Effector memory CD8-positive, alpha-beta T cell (primary cell): Measurements from ENCODE around the gene FBXO44.
"Not testable (repeated sequence)": the region's sequence is repeated elsewhere in the genome, so short reads cannot be mapped to it uniquely, and the experiment has no call there.

Experiments
- ATAC-seq: fragments of 150-1000 bp; cut with Tn5 transposase; replicated peaks from 2 replicates; pipeline ENCODE4 v1.10.0; 2021; ENCODE audit warnings: mild to moderate bottlenecking, moderate library complexity
- DNase-seq, 3 experiments: peaks; one replicate each; pipeline ENCODE4 v3.0.0; 2021
- H3K27ac Mint-ChIP-seq, 2 donors: one replicate each; pipeline ENCODE4 v1.8.0; 2022; ENCODE audit warnings: mild to moderate bottlenecking in 2 of 2, mixed read lengths in 2 of 2, moderate library complexity in 2 of 2
- H3K27me3 Mint-ChIP-seq, 2 donors: one replicate each; pipeline ENCODE4 v1.8.0; 2022; ENCODE audit warnings: mixed read lengths in 2 of 2
- H3K36me3 Mint-ChIP-seq: one replicate; pipeline ENCODE4 v1.8.0; 2022; ENCODE audit warnings: mild to moderate bottlenecking, moderate library complexity, mixed read lengths; ENCODE audit not compliant: insufficient read depth
- H3K4me1 Mint-ChIP-seq, 2 donors: one replicate each; pipeline ENCODE4 v1.8.0; 2022; ENCODE audit warnings: low read depth in 2 of 2, mixed read lengths in 2 of 2
- H3K4me3 Mint-ChIP-seq, 2 donors: one replicate each; pipeline ENCODE4 v1.8.0; 2022; ENCODE audit warnings: mild to moderate bottlenecking in 2 of 2, mixed read lengths in 2 of 2, moderate library complexity in 2 of 2
- H3K9me3 Mint-ChIP-seq, 2 donors: one replicate each; pipeline ENCODE4 v1.8.0; 2022; ENCODE audit warnings: mixed read lengths in 2 of 2

The FBXO44 gene

DNA sequence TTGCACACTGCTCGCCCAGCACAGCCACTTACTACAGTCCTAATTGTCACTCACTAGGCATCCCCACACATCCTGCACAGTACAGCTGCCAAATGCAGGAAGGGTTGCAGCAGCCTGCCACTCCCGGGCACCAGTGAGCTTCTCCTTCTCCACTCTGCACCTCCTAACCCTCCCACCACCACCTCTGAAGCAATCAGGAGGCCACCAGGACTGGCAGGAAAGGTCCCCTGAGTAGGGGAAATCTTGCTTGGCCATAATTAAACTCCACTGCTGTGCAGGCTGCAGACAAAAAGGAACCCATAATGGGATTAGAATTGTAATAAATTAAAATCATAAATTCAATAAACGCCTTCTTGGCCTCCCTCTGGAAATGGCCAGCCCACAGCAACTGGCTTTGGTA is 32.3 kb upstream of the FBXO44 start:
- Mint-ChIP-seq H3K36me3 (no peaks in the 10 kb centered on the region), H3K27ac (no peak overlapping the region), H3K4me1 (no peaks in the 10 kb centered on the region), H3K4me3 (no peak overlapping the region), H3K9me3 (no peaks in the 10 kb centered on the region), H3K27me3 (peaks cover 58 to 93% of the 10 kb centered on the region in 2 donors)
- DNase-seq, result no peak
- ATAC-seq, result no peak

DNA sequence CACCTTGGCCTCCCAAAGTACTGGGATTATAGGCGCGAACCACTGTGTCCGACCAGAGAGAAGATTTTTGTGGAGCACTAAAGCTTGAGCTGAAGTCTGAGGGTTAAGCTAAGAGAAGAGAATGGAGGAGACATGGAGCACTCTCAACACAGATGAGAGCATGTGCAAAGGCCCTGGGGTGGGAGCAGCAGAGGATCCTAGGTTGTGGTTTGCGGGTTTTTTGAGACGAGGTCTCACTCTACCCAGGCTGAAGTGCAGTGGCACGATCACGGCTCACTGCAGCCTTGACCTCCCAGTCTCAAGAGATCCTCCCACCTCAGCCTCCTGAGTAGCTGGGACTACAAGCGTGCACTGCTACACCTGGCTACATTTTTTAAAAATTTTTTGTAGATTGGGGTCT is 31.0 kb upstream of the FBXO44 start:
- Mint-ChIP-seq H3K4me3 (no peak overlapping the region), H3K4me1 (no peaks in the 10 kb centered on the region), H3K36me3 (no peaks in the 10 kb centered on the region), H3K9me3 (no peaks in the 10 kb centered on the region), H3K27me3 (peaks cover 52 to 94% of the 10 kb centered on the region in 2 donors), H3K27ac (no peak overlapping the region)
- ATAC-seq (no peak), DNase-seq (no peak)

GRCh38 chr1:11626551-11626950 is 28.1 kb upstream of the FBXO44 start:
- no peak overlapping the region for H3K4me3 Mint-ChIP-seq
- no peak for ATAC-seq
- H3K4me1 Mint-ChIP-seq, result peaks cover 0 to under 1% of the 10 kb centered on the region in 2 donors
- DNase-seq, result no peak
- peaks cover 63 to 87% of the 10 kb centered on the region in 2 donors for H3K27me3 Mint-ChIP-seq
- H3K9me3 Mint-ChIP-seq, result no peaks in the 10 kb centered on the region
- H3K36me3 Mint-ChIP-seq, result no peaks in the 10 kb centered on the region
- H3K27ac Mint-ChIP-seq, result no peak overlapping the region

DNA sequence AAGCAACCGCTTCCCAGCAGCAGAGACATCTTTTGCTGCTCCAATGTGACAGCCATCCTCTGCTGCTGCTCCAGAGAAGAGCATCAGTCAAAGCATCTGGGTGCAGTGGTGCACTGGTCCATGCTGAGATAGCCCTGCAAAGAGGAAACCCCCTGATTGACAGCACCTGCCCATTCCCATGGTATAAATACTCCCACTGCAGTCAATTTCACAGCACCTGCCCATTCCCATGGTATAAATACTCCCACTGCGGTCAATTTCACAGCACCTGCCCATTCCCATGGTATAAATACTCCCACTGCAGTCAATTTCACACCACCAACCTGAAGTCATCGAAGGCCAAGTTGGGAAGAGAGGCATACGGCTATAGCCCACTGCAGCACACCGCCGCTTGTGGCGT is 25.9 kb upstream of the FBXO44 start:
- no peaks in the 10 kb centered on the region for H3K9me3 Mint-ChIP-seq
- no peaks in the 10 kb centered on the region for H3K36me3 Mint-ChIP-seq
- peaks cover 0 to 2% of the 10 kb centered on the region in 2 donors for H3K4me1 Mint-ChIP-seq
- ATAC-seq (no peak), DNase-seq (no peak)
- peaks cover 53 to 71% of the 10 kb centered on the region in 2 donors for H3K27me3 Mint-ChIP-seq
- H3K27ac Mint-ChIP-seq, result no peak overlapping the region
- no peak overlapping the region for H3K4me3 Mint-ChIP-seq

GRCh38 chr1:11629184-11630016 is 25.3 kb upstream of the FBXO44 start:
- Mint-ChIP-seq H3K27ac (no peak overlapping the region), H3K36me3 (no peaks in the 10 kb centered on the region), H3K9me3 (no peaks in the 10 kb centered on the region), H3K4me1 (peaks cover 0 to 2% of the 10 kb centered on the region in 2 donors), H3K4me3 (no peak overlapping the region), H3K27me3 (peaks cover 53 to 75% of the 10 kb centered on the region in 2 donors)
- ATAC-seq, result no peak
- no peak for DNase-seq

DNA sequence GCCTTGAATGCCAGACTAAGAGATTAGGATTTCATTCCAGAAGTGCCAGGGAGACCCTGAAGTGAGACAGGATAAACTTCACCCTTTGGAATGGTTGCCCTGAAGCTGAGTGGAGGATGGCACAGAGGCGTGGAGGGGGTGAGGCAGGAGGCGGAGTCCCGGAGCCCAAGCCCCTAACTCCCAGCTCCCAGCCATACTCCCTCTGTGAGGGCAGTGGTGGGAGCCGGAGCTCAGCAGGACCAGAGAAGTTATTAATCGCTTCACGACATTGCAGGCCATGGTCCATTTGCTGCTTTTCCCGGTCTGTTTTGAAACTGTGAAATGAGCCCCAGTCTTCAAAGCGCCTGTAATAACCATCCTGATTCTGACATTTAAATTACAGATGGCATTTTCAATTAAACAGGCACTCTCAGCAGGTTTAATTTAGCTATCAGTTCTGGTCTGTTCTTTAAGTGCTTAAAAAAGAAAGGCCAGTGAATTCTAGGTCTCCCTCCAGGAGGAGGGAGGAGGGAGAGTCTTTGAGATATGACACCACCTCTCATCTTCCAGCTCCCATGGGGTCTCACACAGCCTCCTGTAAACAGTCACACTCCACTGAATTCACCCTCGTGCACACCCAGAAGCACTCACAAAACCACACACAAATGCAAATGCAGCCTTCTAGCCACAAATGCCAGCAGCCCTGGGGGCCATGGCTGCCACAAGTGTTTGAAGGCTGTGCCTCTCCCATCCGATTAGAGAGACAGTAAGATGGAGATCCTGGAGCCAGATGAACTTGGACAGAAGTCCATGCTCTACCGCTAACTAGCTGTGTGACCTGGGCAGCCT is 20.1 kb upstream of the FBXO44 start:
- no peak for ATAC-seq
- no peak overlapping the region for H3K4me3 Mint-ChIP-seq

GRCh38 chr1:11638121-11638520 is 16.6 kb upstream of the FBXO44 start:
- ATAC-seq, result no peak
- H3K27me3 Mint-ChIP-seq, result peaks cover 26 to 47% of the 10 kb centered on the region in 2 donors
- DNase-seq, result no peak
- H3K4me3 Mint-ChIP-seq, result no peak overlapping the region
- H3K9me3 Mint-ChIP-seq, result no peaks in the 10 kb centered on the region
- no peak overlapping the region for H3K27ac Mint-ChIP-seq
- H3K4me1 Mint-ChIP-seq, result peaks cover 0 to 2% of the 10 kb centered on the region in 2 donors
- no peaks in the 10 kb centered on the region for H3K36me3 Mint-ChIP-seq

More for the DNA sequence above, 20.1 kb upstream of the FBXO44 start:
- no peak overlapping the region for H3K27ac Mint-ChIP-seq
- DNase-seq, result no peak
- peaks cover 0 to 2% of the 10 kb centered on the region in 2 donors for H3K4me1 Mint-ChIP-seq
- H3K36me3 Mint-ChIP-seq, result no peaks in the 10 kb centered on the region
- H3K27me3 Mint-ChIP-seq, result peaks cover 40 to 64% of the 10 kb centered on the region in 2 donors
- H3K9me3 Mint-ChIP-seq, result no peaks in the 10 kb centered on the region

DNA sequence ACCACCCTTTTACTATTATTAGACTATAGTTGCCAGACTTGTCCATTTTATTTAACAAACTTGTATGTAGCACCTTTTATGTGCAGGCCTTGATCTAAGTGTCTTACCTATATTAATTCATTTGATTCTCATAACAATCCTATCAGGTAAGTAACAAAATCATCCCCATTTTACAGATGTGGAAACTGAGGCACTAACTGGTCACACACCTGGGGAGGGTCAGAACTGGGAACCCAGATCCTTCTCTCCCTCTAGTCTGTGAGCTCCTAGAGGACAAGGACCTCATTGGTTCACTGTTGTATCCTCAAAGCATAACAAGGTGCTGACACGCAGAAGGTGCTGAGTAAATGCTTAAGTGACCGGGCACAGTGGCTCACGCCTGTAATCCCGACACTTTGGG is 15.3 kb upstream of the FBXO44 start:
- Mint-ChIP-seq H3K27ac (no peak overlapping the region), H3K9me3 (no peaks in the 10 kb centered on the region), H3K4me3 (no peak overlapping the region), H3K4me1 (peaks cover 0 to 2% of the 10 kb centered on the region in 2 donors), H3K27me3 (peaks cover 26 to 39% of the 10 kb centered on the region in 2 donors), H3K36me3 (no peaks in the 10 kb centered on the region)
- ATAC-seq, result no peak
- no peak for DNase-seq

GRCh38 chr1:11640101-11640500 is 14.6 kb upstream of the FBXO44 start:
- H3K4me3 Mint-ChIP-seq, result no peak overlapping the region
- peaks cover 0 to 2% of the 10 kb centered on the region in 2 donors for H3K4me1 Mint-ChIP-seq
- DNase-seq (no peak), ATAC-seq (no peak)
- peaks cover 20 to 37% of the 10 kb centered on the region in 2 donors for H3K27me3 Mint-ChIP-seq
- no peak overlapping the region for H3K27ac Mint-ChIP-seq
- no peaks in the 10 kb centered on the region for H3K36me3 Mint-ChIP-seq
- no peaks in the 10 kb centered on the region for H3K9me3 Mint-ChIP-seq

DNA sequence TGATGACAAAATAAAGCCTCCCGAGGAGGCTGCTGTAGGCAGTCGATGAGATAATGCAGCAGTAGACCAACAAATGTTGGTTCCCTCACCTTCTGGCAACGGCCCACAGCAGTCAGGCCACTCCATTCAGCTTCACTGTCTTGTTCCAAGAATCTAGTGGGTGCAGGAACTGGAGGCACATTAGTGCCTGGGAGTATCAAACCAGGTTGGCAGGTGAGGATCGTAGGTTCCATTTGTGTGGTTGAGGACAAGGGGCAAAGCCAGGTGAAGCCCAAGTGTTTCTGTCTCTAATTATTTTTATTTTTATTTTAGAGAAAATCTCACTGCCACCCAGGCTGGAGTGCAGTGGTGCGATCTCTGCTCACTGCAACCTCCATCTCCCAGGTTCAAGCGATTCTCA is 13.7 kb upstream of the FBXO44 start:
- Mint-ChIP-seq H3K4me3 (no peak overlapping the region), H3K9me3 (no peaks in the 10 kb centered on the region), H3K4me1 (peaks cover 0 to 2% of the 10 kb centered on the region in 2 donors), H3K36me3 (peaks cover 3% of the 10 kb centered on the region), H3K27me3 (peaks cover 17 to 32% of the 10 kb centered on the region in 2 donors), H3K27ac (no peak overlapping the region)
- no peak for ATAC-seq
- DNase-seq, result no peak

GRCh38 chr1:11641776-11642305 is 12.8 kb upstream of the FBXO44 start:
- Mint-ChIP-seq H3K27me3 (peaks cover 11 to 23% of the 10 kb centered on the region in 2 donors), H3K27ac (no peak overlapping the region), H3K36me3 (peaks cover 5% of the 10 kb centered on the region), H3K9me3 (no peaks in the 10 kb centered on the region), H3K4me3 (no peak overlapping the region), H3K4me1 (peaks cover 0 to 2% of the 10 kb centered on the region in 2 donors)
- ATAC-seq, result no peak
- DNase-seq, result no peak

DNA sequence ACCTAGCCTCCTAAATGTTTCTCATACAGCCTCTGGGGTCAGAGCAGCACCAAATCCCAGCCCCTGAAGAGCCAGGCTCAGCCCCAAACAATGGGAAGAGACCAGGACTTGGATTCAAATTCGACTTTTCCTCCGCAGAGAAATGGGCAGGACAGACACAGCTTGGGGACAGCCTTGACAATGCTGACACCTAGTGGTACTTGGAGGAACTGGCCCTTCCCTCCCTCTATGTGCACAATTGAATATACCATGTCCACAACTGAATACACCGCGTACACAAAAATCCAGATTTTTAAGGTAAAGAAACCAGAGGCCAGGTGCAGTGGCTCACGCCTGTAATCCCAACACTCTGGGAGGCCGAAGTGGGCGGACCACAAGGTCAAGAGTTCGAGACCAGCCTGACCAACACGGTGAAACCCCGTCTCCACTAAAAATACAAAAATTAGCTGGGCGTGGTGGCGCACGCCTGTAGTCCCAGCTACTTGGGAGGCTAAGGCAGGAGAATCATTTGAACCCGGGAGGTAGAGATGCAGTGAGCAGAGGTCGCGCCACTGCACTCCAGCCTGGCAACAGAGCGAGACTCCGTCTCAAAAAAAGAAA is 12.2 kb upstream of the FBXO44 start:
- not testable (repeated sequence) for H3K9me3 Mint-ChIP-seq, H3K36me3 Mint-ChIP-seq, H3K4me3 Mint-ChIP-seq, H3K4me1 Mint-ChIP-seq, H3K27ac Mint-ChIP-seq
- DNase-seq (peak; percentile 67 to 74 (median 70)), ATAC-seq (peak; percentile 80)
- peaks cover 11 to 16% of the 10 kb centered on the region in 2 donors for H3K27me3 Mint-ChIP-seq

- ATAC-seq (no peak), DNase-seq (no peak)
- Mint-ChIP-seq H3K36me3 (peaks cover 5% of the 10 kb centered on the region), H3K27ac (no peak overlapping the region), H3K4me1 (peaks cover 0 to 2% of the 10 kb centered on the region in 2 donors), H3K9me3 (no peaks in the 10 kb centered on the region), H3K4me3 (no peak overlapping the region), H3K27me3 (peaks cover 5% of the 10 kb centered on the region in 2 donors)
Observed at GRCh38 chr1:11643782-11644181, 10.9 kb upstream of the FBXO44 start.
